ENCODE data around the gene RIMS1.

RIMS1 gene

GRCh38 chr6:72382602-72383529, 496.5 kb downstream of the RIMS1 start:
- no peak for DNase-seq (ENCODE audit: low read depth)
- no peak overlapping the region for H3K4me3 ChIP-seq (ENCODE audit: low read depth, low read length)

DNA sequence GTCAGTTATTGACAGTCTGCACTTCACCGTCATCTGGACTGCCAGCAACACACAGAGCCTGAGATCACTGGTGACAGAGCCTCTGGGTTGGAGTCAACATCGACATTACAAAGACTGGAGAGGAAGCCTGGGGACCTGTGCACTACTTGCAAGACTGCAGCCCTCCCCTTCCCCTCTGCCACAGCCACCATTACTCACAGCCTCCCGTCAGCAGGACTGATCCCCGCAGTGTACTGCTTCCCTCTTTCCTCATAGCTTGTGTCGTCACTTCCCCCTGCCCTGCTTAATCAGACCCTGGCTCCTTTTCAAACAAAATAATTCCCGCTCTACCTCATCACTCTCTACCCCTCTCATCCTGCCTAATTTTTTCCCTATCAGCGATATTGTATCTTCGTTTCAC, 500.0 kb downstream of the RIMS1 start:
- DNase-seq (ENCODE audit: low read depth), result no peak
- peak overlapping the region; percentile 5 for H3K4me3 ChIP-seq (ENCODE audit: low read depth, low read length)

DNA sequence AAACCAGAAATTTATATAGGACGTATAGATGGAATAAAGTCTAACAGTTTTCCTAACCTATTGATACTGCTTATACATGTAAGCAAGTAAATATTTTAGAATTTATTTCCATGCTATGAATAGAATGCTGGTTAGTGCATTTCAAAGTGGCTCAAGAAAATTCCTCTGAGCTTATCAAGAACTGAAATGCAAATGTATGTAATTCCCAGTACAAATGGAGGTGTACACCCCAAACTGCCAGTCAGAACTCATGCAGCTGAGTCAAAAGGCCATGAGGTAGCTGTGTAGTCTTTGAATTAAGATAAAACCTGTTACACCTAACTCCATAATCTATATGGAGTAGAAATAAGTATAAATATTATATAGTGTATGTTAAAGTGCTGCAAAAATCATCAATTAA, 503.3 kb downstream of the RIMS1 start:
- no peak overlapping the region for H3K4me3 ChIP-seq (ENCODE audit: low read depth, low read length)
- DNase-seq (ENCODE audit: low read depth), result no peak

DNA sequence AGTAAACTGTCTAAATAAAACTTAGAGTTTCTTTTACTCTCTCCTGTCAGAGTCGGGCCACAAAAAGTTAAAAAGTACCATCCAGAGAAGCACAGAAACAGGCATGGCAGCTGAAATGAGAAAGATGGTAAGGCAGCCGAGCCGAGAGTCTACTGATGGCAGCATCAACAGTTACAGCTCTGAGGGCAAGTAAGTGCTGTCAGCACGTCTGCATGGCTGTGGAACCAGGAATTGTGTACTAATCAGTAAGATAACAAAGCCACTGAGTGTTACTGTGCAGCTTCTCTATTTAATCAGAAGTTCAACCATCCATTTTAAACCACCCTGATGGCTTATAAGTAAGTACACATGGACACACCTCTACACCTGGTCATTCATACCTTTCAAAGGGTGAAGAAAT, 504.2 kb downstream of the RIMS1 start:
- no peak for DNase-seq (ENCODE audit: low read depth)
- H3K4me3 ChIP-seq (ENCODE audit: low read depth, low read length), result no peak overlapping the region

DNA sequence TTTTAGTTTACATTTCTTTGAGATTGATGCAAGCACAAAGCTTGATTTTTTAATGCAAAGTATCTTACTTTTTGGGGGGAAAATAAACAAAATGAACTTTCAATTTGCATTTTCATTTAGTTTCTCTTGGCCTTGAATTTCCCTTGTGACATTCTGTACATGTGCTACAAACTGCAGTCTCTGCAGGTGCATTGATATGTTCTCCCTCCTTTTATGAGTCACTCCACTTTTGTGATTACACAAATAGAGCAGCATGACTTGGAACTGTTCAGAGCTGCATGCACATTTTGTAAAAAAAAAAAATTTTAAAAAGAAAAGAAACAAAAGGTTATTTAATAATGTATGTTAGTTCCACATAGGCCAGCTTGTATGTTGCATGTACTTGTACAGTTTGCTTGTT, 515.5 kb downstream of the RIMS1 start:
- no peak overlapping the region for H3K4me3 ChIP-seq (ENCODE audit: low read depth, low read length)
- DNase-seq (ENCODE audit: low read depth), result no peak

DNA sequence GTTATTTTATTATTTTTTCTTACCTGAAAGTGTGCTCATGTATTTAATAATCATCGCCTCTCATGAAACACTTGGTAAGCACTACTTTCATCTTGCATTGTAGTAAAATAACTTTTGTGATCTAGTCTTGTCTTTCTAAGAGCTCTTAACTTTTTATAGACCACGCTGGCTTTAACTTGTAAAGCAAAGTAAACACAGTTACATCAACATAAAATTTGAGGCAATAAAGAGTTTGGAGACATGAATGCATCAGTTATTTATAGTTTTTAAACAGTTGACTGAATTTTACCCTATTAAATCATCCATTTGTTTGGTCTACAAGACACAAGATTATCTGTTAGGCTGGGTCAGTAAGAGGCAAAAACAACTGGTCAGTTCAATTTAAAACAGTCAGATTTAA, 517.1 kb downstream of the RIMS1 start:
- no peak overlapping the region for H3K4me3 ChIP-seq (ENCODE audit: low read depth, low read length)
- no peak for DNase-seq (ENCODE audit: low read depth)

GRCh38 chr6:72406517-72406916, 520.2 kb downstream of the RIMS1 start:
- DNase-seq (ENCODE audit: low read depth), result no peak
- no peak overlapping the region for H3K4me3 ChIP-seq (ENCODE audit: low read depth, low read length)

DNA sequence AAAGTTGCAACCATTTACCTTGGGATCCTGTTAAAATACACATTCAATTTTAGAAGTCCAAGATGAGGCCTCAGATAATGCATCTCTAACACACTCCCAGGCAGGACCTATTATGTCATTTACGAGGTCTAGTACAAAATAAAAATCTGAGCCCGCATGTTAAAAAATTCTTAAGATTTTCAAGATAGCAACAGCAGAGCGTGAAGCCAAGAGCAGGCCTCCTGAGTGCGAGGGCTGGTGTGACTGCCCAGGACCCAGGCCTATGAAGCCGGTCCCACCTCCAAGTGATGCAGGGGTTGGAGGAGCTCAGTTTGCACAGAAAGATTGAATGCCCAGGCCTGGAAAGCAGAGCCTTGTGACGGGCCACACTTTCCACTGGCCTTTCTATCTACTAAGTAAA, 524.4 kb downstream of the RIMS1 start:
- DNase-seq (ENCODE audit: low read depth), result no peak
- H3K4me3 ChIP-seq (ENCODE audit: low read depth, low read length), result no peak overlapping the region

- no peak overlapping the region for H3K4me3 ChIP-seq (ENCODE audit: low read depth, low read length)
- DNase-seq (ENCODE audit: low read depth), result peak; percentile 35
Measured at GRCh38 chr6:72411872-72412708, 525.7 kb downstream of the RIMS1 start.

DNA sequence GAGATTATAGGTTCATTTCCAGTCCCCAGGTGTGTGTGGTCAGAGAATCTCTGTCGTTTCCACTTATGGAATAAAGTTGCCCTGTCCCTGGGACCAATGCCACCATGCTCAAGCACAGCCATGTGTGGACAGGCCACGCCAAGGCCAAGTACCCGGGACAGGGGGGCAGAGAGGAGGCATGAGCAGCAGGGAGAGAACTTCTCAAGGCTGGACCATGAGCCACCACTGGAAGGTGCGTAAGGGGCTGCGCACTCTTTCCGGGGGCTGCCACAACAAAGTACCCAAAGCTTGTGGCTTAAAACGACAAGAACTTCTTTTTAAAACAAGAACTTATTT, 526.3 kb downstream of the RIMS1 start:
- DNase-seq (ENCODE audit: low read depth), result no peak
- H3K4me3 ChIP-seq (ENCODE audit: low read depth, low read length), result no peak overlapping the region

- H3K4me3 ChIP-seq (ENCODE audit: low read depth, low read length), result no peak overlapping the region
- no peak for DNase-seq (ENCODE audit: low read depth)
Measured at GRCh38 chr6:72413884-72414283, 527.5 kb downstream of the RIMS1 start.

DNA sequence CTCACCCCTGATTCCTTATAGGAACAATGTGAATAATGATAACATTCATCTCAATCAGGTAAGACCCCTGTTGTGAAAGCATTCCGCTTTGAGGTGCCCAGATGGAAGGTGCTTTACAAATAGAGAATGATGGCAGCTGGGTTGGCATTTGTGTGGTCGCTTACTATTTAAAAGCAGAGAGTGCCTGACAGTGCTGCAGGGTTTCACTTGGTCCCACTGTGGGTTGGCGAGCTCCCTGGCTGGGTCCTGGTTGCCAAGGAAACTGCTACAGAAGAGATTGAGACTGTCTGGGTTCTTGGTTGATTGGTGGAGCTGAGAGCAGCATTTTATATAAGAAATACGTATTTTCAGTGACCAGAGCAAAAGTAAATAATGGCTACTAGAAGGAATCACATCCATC, 528.3 kb downstream of the RIMS1 start:
- no peak overlapping the region for H3K4me3 ChIP-seq (ENCODE audit: low read depth, low read length)
- no peak for DNase-seq (ENCODE audit: low read depth)

DNA sequence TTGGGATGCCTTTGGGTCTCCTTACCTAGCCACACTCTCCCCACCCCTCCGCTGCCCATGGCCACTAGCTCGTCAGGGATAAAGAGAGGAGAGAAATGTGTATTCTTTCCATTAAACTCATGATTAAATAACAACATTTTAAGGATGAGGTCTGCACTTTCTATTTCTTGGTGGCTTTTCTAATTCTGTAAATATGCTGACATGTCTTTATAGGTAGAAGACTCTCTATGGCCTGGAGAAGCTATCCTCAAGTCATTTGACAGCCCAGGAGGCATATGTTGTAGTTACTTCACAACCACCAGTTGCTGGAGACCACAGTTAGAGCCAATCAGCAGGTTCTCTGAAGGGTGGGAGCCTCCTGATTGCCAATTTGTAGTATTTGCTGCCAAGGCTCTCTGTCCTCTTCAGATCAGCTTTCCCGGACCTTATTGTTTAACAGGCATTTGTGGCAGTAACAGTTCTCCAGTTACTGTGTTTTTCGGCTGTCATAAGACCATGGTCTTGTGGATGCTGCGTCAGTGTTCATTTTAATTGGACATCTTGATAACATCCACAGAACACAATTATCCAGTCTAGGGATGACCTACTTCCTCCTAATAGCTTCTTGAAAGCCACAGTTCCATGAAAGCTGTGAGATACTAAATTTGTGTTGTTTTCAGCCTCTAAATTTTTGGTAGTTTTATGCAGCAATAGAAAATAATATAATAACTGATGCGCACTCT, 530.6 kb downstream of the RIMS1 start:
- no peak for DNase-seq (ENCODE audit: low read depth)
- no peak overlapping the region for H3K4me3 ChIP-seq (ENCODE audit: low read depth, low read length)

GRCh38 chr6:72417759-72418158, 531.4 kb downstream of the RIMS1 start:
- DNase-seq (ENCODE audit: low read depth), result no peak
- H3K4me3 ChIP-seq (ENCODE audit: low read depth, low read length), result no peak overlapping the region

- peak; percentile 63 for DNase-seq (ENCODE audit: low read depth)
- H3K4me3 ChIP-seq (ENCODE audit: low read depth, low read length), result no peak overlapping the region
Measured at GRCh38 chr6:72418495-72418894, 532.1 kb downstream of the RIMS1 start.

GRCh38 chr6:72419966-72420365, 533.6 kb downstream of the RIMS1 start:
- DNase-seq (ENCODE audit: low read depth), result no peak
- no peak overlapping the region for H3K4me3 ChIP-seq (ENCODE audit: low read depth, low read length)

DNA sequence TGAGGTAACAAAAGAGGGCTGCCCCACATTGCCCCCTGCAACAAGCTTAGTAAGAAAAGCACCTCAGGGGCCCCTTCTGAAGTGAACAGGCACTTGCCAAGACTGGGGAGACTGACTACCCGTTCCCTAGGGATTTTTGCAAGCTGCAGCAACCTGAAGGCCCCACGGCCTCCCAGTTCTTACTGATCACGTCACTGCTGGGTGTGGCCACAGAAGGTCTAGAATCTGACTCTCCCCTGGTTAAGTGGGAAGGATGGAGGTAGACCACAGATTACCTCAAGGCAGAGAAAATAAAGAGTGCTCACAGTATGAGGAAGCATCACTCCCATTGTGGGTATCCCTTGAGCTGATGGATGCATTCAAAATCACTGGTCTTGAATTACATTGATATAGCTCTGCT, 534.1 kb downstream of the RIMS1 start:
- DNase-seq (ENCODE audit: low read depth), result no peak

GRCh38 chr6:72421387-72421786, 535.0 kb downstream of the RIMS1 start:
- no peak for DNase-seq (ENCODE audit: low read depth)
- H3K4me3 ChIP-seq (ENCODE audit: low read depth, low read length), result no peak overlapping the region

More for the DNA sequence above, 534.1 kb downstream of the RIMS1 start:
- H3K4me3 ChIP-seq (ENCODE audit: low read depth, low read length), result no peak overlapping the region

- DNase-seq (ENCODE audit: low read depth), result no peak
- H3K4me3 ChIP-seq (ENCODE audit: low read depth, low read length), result no peak overlapping the region
Measured at GRCh38 chr6:72422171-72422570, 535.8 kb downstream of the RIMS1 start.

DNA sequence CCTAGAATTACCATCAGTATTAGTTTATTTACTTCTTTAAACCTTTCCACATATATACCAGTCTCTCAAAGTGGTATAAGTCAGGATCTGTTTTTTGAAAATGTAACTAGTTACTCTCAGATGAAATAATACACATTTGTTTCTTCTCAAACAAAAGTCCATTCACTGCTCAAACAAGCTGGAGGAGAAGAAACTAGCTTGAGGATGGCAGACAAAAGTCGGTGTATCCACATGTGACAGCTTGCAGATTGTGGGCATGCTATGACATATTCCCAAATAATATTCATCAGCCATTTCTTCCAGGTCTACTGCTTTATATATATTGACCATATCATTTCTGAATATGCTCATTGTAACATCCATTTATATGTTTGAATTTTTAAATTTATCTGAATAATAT, 538.1 kb downstream of the RIMS1 start:
- no peak overlapping the region for H3K4me3 ChIP-seq (ENCODE audit: low read depth, low read length)
- DNase-seq (ENCODE audit: low read depth), result no peak
